ENCODE results near the gene C1QB.
"Not testable (repeated sequence)": the region's sequence is repeated elsewhere in the genome, so short reads cannot be mapped to it uniquely, and the experiment has no call there.

Gene C1QB

DNA sequence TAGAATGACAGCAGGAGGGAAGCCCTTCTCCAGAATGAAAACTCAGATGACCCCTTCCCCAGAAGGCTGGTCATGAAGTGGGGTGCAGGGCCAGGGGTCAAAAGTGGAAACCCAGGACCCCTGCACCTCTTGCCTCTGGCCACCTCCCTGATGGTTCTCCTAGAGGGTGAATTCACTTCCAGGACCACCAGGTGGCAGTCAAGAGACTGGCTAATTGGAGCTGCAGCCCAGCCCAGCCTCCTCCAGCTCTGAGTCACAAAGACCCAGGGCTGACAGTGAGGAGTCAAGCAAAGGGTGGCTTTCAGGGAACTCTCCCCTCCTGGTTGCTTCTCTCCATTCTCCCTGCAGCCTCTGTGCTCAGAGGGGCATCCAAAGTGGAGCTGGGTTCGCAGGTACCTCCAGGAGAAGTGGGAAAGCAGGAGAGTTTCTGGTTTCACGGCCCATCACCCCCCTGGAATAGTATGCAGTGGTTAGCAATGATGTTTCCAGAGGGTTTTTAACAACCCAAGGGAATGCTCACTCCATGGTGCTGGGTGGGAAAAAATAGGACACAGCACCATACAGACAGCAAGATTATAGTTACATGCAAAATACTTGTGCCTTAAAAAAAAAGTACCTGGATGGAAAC lies 51.5 kb downstream of the C1QB start:
- DNase-seq: peak; percentile 65

DNA sequence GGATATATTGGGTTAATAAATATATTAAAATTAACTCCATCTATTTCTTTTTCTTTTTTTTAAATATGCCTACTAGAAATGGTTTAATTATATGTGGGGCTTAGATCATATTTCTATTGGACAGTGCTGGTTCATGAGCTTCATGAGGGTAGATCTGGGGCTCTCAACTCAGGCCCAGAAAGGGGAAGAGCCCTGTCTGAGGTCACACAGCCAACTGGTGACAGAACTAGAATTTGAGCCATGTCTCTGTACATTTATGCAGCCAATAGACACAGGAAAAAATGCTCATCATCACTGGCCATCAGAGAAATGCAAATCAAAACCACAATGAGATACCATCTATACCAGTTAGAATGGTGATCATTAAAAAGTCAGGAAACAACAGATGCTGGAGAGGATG lies 52.5 kb downstream of the C1QB start:
- DNase-seq: no peak

DNA sequence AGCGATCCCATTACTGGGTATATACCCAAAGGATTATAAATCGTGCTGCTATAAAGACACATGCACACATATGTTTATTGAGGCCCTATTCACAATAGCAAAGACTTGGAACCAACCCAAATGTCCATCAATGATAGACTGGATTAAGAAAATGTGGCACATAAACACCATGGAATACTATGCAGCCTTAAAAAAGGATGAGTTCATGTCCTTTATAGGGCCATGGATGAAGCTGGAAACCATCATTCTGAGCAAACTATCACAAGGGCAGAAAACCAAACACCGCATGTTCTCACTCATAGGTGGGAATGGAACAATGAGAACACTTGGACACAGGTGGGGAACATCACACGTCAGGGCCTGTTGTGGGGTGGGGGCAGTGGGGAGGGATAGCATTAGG lies 53.1 kb downstream of the C1QB start:
- DNase-seq: not testable (repeated sequence)

DNA sequence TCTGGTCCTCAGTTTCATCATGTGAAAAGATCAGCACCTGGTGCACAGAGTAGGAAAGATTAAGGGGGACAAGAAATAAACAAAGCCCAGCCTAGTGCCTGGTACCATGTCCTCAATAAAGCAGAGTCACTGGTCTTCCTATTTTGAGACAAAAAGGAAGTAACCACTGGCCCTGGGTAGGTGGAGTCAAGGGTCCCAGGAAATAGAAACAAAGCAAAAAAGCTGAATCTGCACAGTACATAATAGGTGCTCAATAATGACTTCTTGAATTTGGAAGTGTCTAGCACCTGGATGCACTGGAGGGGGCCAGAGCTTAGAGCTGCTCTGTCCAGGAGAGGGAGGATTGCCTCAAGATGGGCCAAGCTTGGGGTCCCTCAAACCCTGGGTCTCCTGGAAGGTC lies 55.7 kb downstream of the C1QB start:
- no peak for DNase-seq

DNA sequence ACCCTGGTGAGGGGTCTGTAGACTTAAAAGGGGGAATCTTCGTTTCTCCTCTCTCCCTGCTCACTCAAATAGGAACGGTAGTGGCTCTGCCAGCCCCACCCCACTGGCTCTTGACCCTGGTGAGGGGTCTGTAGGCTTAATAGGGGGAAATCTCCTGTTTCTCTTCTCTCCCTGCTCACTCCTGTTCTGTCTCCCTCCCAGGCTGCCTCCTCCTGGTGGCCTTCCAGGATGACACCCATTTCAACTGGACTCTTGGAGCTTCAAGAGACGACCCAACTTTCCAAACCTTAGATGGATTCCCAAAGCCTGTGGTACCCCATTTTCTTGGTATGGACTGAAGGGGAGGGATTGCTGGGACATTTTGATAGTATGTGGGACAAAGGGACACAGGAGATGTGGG lies 56.2 kb downstream of the C1QB start:
- DNase-seq: no peak

DNA sequence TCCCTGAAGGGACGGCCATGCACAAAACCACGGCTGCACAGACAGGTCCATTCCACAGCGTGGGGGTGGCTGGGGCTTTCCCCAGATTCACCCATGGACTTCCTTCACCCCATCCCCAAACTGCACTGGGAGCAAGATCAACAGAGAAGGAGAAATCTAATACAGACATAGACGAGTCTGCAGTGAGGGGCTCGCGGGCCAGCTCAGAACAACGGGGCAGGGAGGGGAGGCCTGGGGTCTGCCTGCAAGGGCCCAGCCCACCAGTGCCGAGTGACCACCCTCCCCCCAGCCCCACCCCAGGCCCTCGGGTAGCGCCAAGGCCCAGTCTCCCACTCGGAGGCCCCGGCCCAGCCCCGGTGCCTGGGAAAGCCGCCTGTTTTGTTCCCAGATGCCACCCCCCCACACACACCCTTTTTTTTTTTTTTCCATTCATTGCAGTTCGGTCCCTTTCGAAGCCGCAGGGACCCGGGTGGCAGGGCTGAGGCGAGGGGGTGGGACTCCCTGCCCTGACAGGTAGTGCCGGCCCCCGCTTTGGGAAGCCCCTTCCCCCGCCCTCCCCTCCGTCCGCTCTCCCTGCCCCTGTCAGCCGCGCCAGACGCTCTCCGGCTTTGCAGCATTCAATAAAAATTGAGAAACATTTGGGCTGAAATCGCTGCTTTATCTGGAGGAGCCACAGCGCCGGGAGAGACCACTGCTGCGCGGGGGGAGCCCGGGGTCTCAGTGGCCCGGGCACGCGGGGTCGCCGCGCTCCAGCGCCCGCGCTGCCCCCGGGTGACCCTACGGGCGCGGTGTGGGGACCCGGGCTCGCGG lies 57.1 kb downstream of the C1QB start:
- peak; percentile 23 for DNase-seq

DNA sequence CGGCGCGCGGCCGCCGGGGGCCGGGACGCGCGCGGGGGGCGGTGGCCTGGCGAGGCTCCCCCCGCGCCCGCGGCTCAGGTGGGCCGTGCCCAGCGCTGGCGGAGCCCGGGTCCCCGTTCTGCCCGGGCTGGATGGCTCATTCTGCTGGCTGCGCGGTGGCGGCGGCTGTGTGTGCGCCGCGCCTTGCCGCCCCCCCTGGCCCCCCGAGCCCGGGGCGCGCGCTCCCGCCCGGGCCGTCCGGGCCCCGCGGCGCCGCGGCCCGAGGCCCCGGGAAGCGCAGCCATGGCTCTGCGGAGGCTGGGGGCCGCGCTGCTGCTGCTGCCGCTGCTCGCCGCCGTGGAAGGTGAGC lies 57.6 kb downstream of the C1QB start, which contains the start of gene EPHB2:
Gene EPHB2, plus strand, starts transcription at position 139 of the 349 bp plus-strand sequence. Its CDS starts 144 bp downstream, at position 283.
- DNase-seq: no peak

DNA sequence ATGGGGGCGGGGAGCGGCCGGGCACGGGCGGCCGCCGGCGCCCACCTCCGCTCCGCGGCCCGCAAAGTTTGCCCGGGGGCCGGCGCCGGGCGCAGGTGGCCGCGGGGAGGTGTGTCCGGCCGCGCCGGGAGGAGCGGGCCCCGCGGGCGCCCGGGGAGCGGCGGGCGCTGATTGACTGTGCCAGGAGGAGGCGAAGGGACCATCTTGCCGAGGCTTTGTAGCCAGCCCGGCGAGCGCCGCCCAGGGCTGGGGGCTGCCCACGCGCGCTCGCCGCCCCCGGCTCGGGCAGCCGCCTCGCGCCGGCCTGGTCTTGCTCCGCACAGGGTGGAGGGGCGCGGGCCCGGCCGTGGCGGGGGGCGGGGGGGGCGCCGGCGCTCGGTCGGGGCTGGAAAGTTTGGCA lies 58.0 kb downstream of the C1QB start:
- no peak for DNase-seq
